PFSK-1 (cell line): ENCODE measurements around the gene SDK1.

Source experiments
- FOXP2 ChIP-seq: optimal IDR thresholded peaks from 2 replicates; pipeline ENCODE3; 2011; ENCODE audit warnings: borderline replicate concordance, control low read depth, inconsistent platforms; ENCODE audit not compliant: insufficient read depth; ENCODE audit errors: extremely low read length, extremely low read depth
- POLR2AphosphoS5 ChIP-seq: IDR thresholded peaks from 2 replicates; pipeline ENCODE4 v1.6.1; 2012; ENCODE audit warnings: low read depth, mild to moderate bottlenecking, control low read depth, low read length, moderate library complexity
- REST ChIP-seq, 2 experiments: IDR thresholded peaks; 2 replicates each; pipeline versions ENCODE4 v1.6.1 to v1.8.0; 2011 to 2012; ENCODE audit warnings: low read depth in 2 of 2, low read length in 2 of 2, control low read depth in 1 of 2, inconsistent platforms in 1 of 2, mild to moderate bottlenecking in 1 of 2, moderate library complexity in 1 of 2; ENCODE audit not compliant: insufficient read depth in 1 of 2
- SIN3A ChIP-seq: IDR thresholded peaks from 2 replicates; pipeline ENCODE4 v1.6.1; 2012; ENCODE audit warnings: mild to moderate bottlenecking, low read length, moderate library complexity, borderline replicate concordance; ENCODE audit not compliant: insufficient read depth
- TAF1 ChIP-seq: IDR thresholded peaks from 2 replicates; pipeline ENCODE4 v1.6.1; 2012; ENCODE audit warnings: low read length, control low read depth, borderline replicate concordance; ENCODE audit not compliant: insufficient read depth

The SDK1 gene

GRCh38 chr7:4174884-4175283 lies 873.8 kb downstream of the SDK1 start:
- TF ChIP-seq SIN3A (no peak), TAF1 (no peak)

- TF ChIP-seq FOXP2 (no peak), POLR2AphosphoS5 (no peak), SIN3A (no peak), REST (IDR thresholded peaks at IDR 0.05; ENCODE audit: insufficient read depth in 1 of 2, low read depth in 2 of 2, low read length in 2 of 2) (no peak), TAF1 (no peak)
Measured at GRCh38 chr7:4175346-4175973, 874.4 kb downstream of the SDK1 start.

GRCh38 chr7:4177001-4177400 lies 875.9 kb downstream of the SDK1 start:
- TF ChIP-seq FOXP2 (no peak), SIN3A (no peak), POLR2AphosphoS5 (no peak), REST (IDR thresholded peaks at IDR 0.05; ENCODE audit: insufficient read depth in 1 of 2, low read depth in 2 of 2, low read length in 2 of 2) (no peak), TAF1 (no peak)

- TF ChIP-seq SIN3A (no peak), FOXP2 (no peak), TAF1 (no peak), POLR2AphosphoS5 (no peak), REST (IDR thresholded peaks at IDR 0.05; ENCODE audit: insufficient read depth in 1 of 2, low read depth in 2 of 2, low read length in 2 of 2) (no peak)
Measured at GRCh38 chr7:4178416-4178815, 877.4 kb downstream of the SDK1 start.

GRCh38 chr7:4178916-4179687 lies 878.0 kb downstream of the SDK1 start:
- TF ChIP-seq POLR2AphosphoS5 (no peak), SIN3A (no peak), REST (IDR thresholded peaks at IDR 0.05; ENCODE audit: insufficient read depth in 1 of 2, low read depth in 2 of 2, low read length in 2 of 2) (no peak), FOXP2 (no peak), TAF1 (no peak)
